Measurements from ENCODE around the gene GIPC2. TPM values are rescaled to one million over a fixed set of nuclear protein-coding genes. Genes with fewer than 3 reads are reported as not detected.
A peak's percentile ranks its signal among the peaks of the same experiment; 100 is the strongest.

The GIPC2 gene
- total and polyA plus RNA-seq, 9 of the 15 experiments (the other 6 are each of a cell fraction or from before 2014, with no cell fraction given) = 0.01 to 0.05 (median 0.04) TPM; not detected in 3

- TF ChIP-seq, protein P1, sequence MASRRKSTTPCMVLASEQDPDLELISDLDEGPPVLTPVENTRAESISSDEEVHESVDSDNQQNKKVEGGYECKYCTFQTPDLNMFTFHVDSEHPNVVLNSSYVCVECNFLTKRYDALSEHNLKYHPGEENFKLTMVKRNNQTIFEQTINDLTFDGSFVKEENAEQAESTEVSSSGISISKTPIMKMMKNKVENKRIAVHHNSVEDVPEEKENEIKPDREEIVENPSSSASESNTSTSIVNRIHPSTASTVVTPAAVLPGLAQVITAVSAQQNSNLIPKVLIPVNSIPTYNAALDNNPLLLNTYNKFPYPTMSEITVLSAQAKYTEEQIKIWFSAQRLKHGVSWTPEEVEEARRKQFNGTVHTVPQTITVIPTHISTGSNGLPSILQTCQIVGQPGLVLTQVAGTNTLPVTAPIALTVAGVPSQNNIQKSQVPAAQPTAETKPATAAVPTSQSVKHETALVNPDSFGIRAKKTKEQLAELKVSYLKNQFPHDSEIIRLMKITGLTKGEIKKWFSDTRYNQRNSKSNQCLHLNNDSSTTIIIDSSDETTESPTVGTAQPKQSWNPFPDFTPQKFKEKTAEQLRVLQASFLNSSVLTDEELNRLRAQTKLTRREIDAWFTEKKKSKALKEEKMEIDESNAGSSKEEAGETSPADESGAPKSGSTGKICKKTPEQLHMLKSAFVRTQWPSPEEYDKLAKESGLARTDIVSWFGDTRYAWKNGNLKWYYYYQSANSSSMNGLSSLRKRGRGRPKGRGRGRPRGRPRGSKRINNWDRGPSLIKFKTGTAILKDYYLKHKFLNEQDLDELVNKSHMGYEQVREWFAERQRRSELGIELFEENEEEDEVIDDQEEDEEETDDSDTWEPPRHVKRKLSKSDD (conservative IDR thresholded peaks at IDR 0.05; ENCODE audit: low read length) = no peak
- TF ChIP-seq, protein P2, sequence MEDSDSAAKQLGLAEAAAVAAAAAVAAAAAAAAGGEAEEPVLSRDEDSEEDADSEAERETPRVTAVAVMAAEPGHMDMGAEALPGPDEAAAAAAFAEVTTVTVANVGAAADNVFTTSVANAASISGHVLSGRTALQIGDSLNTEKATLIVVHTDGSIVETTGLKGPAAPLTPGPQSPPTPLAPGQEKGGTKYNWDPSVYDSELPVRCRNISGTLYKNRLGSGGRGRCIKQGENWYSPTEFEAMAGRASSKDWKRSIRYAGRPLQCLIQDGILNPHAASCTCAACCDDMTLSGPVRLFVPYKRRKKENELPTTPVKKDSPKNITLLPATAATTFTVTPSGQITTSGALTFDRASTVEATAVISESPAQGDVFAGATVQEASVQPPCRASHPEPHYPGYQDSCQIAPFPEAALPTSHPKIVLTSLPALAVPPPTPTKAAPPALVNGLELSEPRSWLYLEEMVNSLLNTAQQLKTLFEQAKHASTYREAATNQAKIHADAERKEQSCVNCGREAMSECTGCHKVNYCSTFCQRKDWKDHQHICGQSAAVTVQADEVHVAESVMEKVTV (CRISPR knock-in tag; IDR thresholded peaks at IDR 0.05) = peak; percentile 98
- TF ChIP-seq ZNF384 (IDR thresholded peaks at IDR 0.05; ENCODE audit: low read depth, low read length) = peak; percentile 92
- TF ChIP-seq MEIS2 (IDR thresholded peaks at IDR 0.05; ENCODE audit: partially characterized antibody) = peak; percentile 93
- TF ChIP-seq KLF16 (IDR thresholded peaks at IDR 0.05) = 0 out of 2 replicates have a peak, but pooled peaks have one; percentile 26
- TF ChIP-seq CBX3 (IDR thresholded peaks at IDR 0.05; ENCODE audit: borderline replicate concordance in 1 of 2, low read length in 2 of 2) = no peak
- peak in 1 of 2 experiments; percentile 65; a peak in 1 of 4 replicates for TF ChIP-seq TBL1XR1 (IDR thresholded peaks at IDR 0.05; ENCODE audit: low read length in 2 of 2)
- TF ChIP-seq HDAC1 (IDR thresholded peaks at IDR 0.05) = no peak
These were observed 68.5 kb downstream of the GIPC2 start (continued) for GRCh38 chr1:78114034-78114956.

Data from K562 (cell line).